Measurements from ENCODE around the gene CCDC32.

Gene CCDC32

GRCh38 chr15:40543631-40544294 is 21.1 kb downstream of the CCDC32 start:
- H3K4me3 ChIP-seq (ENCODE audit: low read depth, low read length), result no peak overlapping the region
- in situ Hi-C loops (cut with HindIII; ENCODE audit: low sequenced_read_pairs), result no loop called here
- no peak for DNase-seq (ENCODE audit: low read depth)
- TF ChIP-seq CTCF (IDR thresholded peaks at IDR 0.05; ENCODE audit: low read depth, low read length, missing control alignments), result no peak

DNA sequence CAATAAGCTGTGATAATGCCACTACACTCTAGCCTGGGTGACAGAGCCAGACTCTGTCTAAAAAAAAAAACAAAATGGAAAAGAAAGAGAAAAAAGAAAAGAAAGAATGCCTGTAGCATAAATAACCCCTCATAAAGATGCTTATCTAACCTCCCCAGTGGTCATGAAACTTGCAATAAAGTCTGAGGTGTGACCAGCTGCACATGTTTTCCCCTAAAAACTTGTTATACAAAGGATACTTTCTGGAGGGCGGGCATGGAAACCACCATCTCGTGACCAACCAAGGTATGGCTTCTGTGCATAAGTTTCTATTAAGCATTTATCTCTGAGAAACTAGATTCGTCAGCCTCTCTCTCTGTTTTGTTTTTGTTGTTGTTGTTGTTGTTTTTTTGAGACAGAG is 21.8 kb downstream of the CCDC32 start:
- in situ Hi-C loops (cut with HindIII; ENCODE audit: low sequenced_read_pairs), result no loop called here
- no peak for DNase-seq (ENCODE audit: low read depth)
- no peak for TF ChIP-seq CTCF (IDR thresholded peaks at IDR 0.05; ENCODE audit: low read depth, low read length, missing control alignments)
- no peak overlapping the region for H3K4me3 ChIP-seq (ENCODE audit: low read depth, low read length)

GRCh38 chr15:40538976-40539375 is 25.9 kb downstream of the CCDC32 start:
- DNase-seq (ENCODE audit: low read depth), result no peak
- in situ Hi-C loops (cut with HindIII; ENCODE audit: low sequenced_read_pairs), result no loop called here
- H3K4me3 ChIP-seq (ENCODE audit: low read depth, low read length), result no peak overlapping the region
- TF ChIP-seq CTCF (IDR thresholded peaks at IDR 0.05; ENCODE audit: low read depth, low read length, missing control alignments), result no peak

- in situ Hi-C loops (cut with HindIII; ENCODE audit: low sequenced_read_pairs), result no loop called here
- H3K4me3 ChIP-seq (ENCODE audit: low read depth, low read length), result no peak overlapping the region
- DNase-seq (ENCODE audit: low read depth), result peak; percentile 18
- no peak for TF ChIP-seq CTCF (IDR thresholded peaks at IDR 0.05; ENCODE audit: low read depth, low read length, missing control alignments)
These were observed 28.3 kb downstream of the CCDC32 start for GRCh38 chr15:40536501-40536900.

- in situ Hi-C loops (cut with HindIII; ENCODE audit: low sequenced_read_pairs), result no loop called here
- no peak for DNase-seq (ENCODE audit: low read depth)
- H3K4me3 ChIP-seq (ENCODE audit: low read depth, low read length), result no peak overlapping the region
- no peak for TF ChIP-seq CTCF (IDR thresholded peaks at IDR 0.05; ENCODE audit: low read depth, low read length, missing control alignments)
These were observed 30.5 kb downstream of the CCDC32 start for GRCh38 chr15:40534371-40534770.

DNA sequence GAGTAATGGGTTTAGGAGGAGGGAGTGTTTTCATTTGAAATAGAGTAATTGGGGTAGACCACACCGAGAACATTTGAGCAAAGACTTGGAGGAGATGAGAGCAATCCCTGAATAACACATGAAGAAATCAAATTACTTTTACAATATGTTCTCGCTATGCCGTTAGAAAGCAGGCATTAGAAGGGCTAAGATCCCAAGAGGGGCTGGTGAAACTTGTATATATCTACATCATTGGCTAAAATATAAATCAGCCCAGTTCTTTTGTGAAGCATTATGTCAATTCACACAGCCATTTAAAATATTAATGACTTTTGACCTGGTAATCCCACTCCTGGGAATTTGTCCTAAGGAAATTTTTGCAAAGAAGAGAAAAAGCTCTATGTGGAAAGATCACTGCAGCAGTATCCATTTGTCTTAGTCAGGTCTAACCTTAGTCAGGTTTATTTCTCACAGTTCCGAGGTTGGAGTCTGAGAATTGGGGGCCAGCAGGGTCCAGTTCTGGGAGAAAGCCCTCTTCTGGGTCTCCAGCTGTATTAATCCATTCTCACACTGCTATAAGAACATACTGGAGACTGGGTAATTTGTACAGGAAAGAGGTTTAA is 31.0 kb downstream of the CCDC32 start:
- in situ Hi-C loops (cut with HindIII; ENCODE audit: low sequenced_read_pairs), result no loop called here
- no peak for TF ChIP-seq CTCF (IDR thresholded peaks at IDR 0.05; ENCODE audit: low read depth, low read length, missing control alignments)
- no peak for DNase-seq (ENCODE audit: low read depth)
- H3K4me3 ChIP-seq (ENCODE audit: low read depth, low read length), result no peak overlapping the region
